Muscle of back (tissue), 11 donors: ENCODE results near the gene SRSF12. TPM values are rescaled to one million over a fixed set of nuclear protein-coding genes. Genes with fewer than 3 reads are reported as not detected.
"Not testable (repeated sequence)": the region's sequence is repeated elsewhere in the genome, so short reads cannot be mapped to it uniquely, and the experiment has no call there.

Source experiments
- DNase-seq, 3 donors: peaks; one replicate each; pipeline versions ENCODE4 v3.0.0 to v3.0.0-alpha.2; 2013
- polyA plus RNA-seq, 10 donors: library from polyadenylated mRNA; unstranded; fragments of 120-200 nt; gene quantifications; one replicate each; pipeline ENCODE4 v1.2.1, GENCODE V29; 2013; ENCODE audit not compliant: insufficient read length in 10 of 10

The SRSF12 gene
- polyA plus RNA-seq, 10 donors, result 2.9 to 5.3 (median 3.7) TPM

DNA sequence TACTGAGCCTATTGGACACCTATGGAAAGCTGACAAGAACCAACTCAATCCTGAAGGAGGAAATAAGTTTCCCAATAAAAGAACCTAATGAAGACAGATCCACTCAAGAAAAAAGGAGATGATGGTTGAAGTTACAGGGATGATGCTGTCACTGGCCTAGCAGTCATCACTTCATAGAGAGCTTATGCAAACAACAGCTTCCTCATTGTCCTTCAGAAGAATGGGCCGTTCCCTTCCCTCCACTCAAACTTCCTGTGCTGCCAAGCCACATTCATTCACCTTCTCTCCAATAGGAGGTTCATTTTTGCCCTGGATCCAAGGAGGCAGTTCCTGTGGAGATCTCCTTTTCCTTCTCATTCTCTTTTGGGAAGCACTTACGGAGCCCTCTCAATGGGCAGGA, 14.2 kb upstream of the SRSF12 start:
- DNase-seq, result no peak

DNA sequence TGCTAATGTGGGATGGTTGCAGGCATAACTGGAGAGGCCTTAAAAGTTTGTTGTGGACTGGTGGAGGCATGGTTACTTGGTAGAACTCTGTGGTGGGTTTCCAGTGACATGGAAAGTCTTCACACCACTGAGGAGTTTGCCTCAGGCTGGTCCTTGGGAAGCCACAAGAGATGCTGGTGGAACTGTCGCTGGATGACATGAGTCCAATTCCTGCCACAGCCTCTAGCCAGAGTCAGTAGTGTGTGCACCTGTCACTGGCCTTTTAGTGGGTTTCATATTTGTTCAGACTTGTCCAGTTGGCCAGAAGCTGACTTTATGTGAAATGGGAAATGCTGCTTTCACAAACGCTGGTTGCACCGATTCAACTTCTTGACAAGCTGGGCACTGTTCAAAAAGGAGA, 13.7 kb upstream of the SRSF12 start:
- DNase-seq, result no peak

DNA sequence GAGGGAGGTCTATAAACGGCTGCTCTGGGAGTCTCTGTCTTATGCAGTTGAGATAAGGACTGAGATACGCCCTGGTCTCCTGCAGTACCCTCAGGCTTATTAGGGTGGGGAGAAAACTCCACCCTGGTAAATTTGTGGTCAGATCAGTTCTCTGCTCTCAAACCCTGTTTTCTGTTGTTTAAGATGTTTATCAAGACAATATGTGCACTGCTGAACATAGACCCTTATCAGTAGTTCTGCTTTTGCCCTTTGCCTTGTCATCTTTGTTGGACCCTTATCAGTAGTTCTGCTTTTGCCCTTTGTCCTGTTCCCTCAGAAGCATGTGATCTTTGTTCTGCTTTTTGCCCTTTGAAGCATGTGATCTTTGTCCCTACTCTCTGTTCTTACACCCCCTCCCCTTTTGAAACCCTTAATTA, 10.4 kb upstream of the SRSF12 start:
- not testable (repeated sequence) for DNase-seq

DNA sequence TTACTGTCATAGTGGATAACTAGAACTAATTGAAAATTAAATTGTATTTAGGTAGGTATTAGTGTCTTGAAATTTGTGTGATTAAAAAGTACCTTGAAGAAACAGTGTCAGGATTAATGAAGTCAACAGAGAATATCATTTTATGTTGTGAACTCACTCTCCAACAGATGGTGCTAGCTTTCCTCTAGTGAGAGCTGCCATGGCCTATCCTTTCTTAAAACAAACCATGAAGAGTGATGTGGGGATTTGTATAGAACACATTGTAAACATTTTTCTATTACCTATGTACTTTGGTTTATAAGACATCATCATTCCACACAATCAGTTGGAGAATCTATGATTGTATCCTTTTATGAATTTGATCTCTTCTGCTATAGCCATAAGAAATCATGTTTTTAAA, 4.8 kb upstream of the SRSF12 start:
- peak in 2 of 3 donors; percentile 22 to 51 for DNase-seq

DNA sequence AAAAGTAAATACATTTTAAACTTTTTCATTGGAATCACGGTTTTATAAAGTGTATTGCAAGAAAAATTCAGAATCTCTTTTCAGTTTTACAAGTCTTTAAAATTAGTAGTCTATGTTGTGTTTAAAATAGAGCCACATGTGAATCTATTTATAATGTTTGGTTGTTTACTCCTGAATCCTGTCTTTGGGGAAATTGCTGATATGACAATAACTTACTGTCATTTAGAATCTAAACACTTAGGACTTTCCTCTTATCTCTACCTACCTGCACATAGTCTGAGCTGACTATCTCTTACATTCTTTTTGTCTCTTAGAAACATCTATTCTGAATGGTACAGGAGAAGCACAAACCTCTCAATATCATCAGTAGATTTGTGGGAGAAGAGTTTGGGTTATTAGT, 4.1 kb upstream of the SRSF12 start:
- no peak for DNase-seq

DNA sequence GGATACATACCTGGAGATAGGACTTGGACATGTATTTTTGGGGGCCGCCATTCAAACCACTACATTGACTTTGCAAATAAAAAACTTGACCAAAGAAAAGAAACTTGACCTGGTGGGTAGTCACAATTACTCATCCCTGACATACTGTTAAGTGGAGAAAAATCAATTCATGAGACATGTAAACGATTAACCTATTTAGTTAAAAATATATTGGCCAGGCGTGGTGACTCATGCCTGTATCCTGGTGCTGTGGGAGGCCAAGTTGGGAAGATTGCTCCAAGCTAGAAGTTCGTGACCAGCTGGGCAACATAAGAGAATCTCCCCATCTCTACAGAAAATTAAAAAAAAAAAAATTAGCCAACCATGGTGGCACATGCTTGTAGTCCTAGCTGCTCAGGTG, 2.5 kb upstream of the SRSF12 start:
- no peak for DNase-seq

DNA sequence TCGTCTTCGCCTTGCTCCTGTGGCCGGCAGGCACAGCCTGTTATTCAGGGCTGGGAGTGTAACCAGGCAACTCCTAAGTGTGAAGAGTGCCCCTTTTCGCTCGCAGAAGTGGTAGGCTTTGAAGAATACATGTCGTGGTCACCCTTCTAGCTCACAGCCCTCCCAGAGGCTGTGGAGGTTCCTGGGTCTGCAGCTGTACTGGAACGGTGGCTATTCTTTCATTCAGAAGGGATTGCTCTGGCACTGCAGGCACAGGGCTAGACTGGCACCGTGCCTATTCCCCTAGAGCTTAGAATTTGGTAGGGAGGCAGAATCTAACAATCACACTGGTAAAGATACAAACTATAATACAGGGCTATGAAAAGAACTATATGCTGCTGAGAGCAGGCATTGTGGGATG, 1.1 kb upstream of the SRSF12 start:
- DNase-seq, result peak in 1 of 3 donors; percentile 22

DNA sequence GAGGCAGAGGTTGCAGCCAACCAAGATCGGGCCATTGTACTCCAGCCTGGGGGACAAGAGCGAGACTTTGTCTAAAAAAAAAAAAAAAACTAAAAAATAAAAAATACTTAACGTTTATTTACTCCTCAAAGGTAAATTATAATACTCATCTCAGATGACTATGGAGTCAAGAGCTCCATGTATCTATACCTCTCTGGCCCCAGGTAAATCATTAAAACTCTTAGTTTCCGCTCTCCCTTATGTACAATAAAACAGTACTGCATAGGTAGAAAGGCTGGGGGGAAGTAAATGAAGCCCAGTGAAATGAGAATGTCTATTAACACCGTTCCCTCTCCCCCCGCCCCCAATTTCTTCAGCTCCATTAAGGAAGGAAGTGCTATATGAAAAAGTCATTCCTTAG, 1.2 kb downstream of the SRSF12 start:
- no peak for DNase-seq

DNA sequence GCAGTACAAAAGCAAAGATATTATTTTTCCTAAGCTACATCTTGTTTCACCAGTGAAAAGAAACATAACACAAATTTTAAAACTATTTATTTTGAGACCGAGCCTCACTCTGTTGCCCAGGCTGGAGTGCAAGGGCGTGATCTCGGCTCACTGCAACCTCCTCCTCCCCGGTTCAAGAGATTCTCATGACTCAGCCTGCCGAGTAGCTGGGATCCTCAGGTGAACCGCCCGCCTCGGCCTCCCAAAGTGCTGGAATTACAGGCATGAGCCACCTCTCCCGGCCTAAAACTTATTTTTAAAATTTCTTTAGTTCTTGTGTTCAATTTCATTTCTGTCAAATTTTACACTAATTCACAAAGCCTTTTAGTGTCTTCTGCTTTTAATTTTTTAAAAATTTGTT, 5.9 kb downstream of the SRSF12 start:
- DNase-seq, result no peak

DNA sequence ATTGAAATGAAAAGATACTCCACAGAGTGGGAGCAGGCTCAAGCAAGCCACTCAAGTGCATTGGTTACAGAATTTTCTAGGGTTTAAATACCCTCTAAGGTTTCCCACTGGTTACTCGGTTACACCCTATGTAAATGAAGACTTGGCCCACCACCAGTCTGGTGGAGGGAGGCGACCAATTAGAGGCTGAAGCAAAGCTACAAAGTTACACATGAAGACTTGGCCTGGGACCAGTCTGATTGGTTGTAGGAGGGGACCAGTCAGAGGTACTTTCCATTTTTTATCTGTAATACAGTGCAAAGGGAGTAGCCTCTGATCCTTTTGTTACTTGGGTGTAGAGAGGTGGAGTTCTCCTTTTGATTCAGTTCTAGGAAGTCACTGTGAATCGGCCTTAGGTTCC, 7.6 kb downstream of the SRSF12 start:
- no peak for DNase-seq

DNA sequence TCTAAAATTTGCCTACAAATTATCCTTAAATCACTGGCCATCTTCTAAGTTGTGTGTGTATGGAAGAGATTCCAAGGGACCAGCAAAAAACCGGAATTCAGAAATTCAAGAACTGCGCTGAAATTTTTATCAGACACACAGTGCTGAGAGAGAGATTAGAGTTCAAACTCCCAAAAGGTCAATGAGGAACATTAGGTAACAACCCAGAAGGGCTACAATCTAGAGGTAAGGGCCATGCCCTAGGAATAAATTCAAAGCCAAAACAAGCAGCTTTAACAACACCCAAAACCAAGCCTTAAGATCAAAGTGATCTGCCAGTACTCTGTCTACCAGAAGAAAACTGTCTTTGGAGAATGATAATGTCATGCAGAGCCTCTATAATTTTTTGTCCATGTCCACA, 17.8 kb downstream of the SRSF12 start:
- no peak for DNase-seq

DNA sequence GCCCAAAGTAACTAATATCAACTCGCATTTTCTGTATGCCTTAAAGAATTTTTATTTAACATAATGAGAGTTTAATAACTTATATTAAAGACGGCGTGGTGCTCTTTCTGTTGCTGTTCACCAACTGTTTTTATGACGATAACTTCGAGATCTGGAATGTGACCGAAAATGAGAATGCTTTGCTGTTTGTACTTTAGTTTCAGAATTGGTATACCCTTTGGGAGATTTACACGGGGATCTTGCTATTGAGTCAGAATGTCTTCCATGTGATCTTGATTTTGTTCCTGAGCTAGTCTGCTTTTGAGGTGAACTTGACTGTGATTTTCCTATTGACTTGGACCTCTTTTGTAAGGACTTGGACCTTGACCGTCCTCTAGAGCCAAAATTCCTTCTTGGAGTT, 19.4 kb downstream of the SRSF12 start:
- DNase-seq, result no peak

DNA sequence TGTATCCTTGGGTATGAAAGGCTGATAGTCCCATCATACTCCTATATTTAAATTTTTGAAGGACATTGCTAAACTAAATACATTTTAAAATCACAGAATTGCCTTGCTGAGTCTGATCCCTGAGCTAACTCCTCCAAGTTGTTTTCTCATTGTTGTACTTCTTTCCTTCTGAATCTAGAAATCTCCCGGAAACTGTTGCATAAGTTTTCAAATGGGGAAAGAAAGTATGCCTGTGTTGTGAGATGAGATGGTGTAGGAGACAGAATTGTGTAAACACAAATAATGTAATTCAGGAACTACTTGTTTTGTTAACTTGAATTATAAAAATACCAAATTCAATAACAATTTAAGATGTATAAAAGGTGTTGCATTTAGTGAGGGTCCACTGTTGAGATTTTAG, 30.0 kb downstream of the SRSF12 start:
- DNase-seq, result no peak

DNA sequence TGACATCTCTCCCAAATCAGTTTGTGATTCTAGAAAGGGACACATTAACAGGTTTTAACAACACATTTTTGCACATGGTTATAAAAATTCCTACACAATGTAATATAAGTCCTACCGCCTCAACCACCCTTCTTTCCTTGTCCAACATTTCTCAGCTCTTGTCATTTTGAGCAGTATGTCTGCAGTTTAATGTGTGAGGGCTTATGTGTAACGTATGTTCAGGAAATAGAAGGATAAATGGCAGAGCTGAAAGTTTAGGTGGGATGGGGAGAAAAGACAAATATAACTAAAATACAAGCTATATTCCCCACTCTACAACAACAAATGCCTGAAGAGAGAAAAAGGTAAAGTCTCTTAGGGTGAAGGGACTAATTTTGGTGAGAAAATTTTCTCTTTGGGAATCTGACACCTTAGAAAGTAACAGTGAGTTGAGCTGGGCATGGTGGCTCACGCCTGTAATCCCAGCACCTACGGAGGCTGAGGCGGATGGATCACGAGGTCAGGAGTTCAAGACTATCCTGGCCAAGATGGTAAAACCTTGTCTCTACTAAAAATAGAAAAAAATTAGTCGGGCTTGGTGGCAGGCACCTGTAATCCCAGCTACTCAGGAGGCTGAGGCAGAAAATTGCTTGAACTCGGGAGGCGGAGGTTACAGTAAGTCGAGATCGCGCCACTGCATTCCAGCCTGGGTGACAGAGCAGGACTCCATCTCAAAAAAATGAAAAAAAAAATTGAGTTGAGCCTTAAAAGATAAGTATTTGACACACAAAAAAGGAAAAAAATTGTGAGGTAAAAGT, 32.3 kb downstream of the SRSF12 start:
- DNase-seq, result no peak

DNA sequence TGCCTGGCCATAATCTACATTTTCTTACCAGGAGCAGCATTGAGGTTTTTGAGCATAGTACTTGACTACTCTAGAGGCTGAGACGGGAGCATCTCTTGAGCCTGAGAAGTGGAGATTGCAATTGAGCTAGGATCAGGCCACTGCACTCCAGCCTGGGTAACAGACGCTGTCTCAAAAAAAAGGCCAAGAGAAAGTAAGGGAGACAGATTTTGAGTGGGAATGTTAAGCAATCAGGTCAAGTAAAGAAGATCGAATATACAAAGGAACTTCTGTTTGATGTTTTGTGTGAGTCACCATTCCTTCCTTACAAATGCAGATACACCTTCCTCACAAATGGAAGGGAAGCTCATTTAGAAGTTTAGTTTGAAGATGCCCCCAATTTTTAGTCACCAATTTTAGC, 32.9 kb downstream of the SRSF12 start:
- DNase-seq, result no peak

DNA sequence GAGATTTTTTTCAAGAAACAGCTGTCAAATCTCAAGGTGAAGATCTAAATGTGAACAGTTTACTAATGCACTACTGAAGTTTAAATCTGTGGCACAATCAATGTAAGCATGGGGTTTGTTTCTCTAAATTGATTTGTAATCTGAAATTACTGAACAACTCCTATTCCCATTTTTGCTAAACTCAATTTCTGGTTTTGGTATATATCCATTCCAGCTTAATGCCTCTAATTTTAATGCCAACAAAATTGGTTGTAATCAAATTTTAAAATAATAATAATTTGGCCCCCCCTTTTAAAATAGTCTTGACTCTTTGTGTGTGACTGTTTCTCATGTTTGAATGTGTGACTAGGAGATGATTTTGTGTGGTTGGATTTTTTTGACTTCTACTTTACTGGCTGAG, 33.3 kb downstream of the SRSF12 start:
- no peak for DNase-seq

DNA sequence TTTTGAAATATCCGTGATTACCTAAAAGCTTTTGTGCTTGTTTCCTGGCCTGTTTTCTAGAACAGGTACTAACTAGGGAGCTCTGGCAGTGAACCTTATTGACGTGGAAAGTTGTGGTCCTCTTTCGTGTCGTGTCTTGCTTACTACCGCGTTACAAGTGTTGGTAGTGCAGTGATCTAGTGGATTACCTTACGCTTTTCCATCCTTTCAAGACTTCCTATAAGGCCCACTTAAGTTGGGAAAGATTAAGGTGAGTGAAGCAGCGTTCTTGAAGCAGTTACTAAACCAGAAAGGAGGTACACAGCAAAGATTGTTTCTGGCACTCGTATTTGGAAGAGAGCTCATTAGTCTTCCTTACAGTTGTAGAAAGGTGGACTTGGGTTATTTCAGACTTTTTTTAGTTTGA, 35.4 kb downstream of the SRSF12 start:
- DNase-seq, result peak; percentile 35 to 76 (median 39)

DNA sequence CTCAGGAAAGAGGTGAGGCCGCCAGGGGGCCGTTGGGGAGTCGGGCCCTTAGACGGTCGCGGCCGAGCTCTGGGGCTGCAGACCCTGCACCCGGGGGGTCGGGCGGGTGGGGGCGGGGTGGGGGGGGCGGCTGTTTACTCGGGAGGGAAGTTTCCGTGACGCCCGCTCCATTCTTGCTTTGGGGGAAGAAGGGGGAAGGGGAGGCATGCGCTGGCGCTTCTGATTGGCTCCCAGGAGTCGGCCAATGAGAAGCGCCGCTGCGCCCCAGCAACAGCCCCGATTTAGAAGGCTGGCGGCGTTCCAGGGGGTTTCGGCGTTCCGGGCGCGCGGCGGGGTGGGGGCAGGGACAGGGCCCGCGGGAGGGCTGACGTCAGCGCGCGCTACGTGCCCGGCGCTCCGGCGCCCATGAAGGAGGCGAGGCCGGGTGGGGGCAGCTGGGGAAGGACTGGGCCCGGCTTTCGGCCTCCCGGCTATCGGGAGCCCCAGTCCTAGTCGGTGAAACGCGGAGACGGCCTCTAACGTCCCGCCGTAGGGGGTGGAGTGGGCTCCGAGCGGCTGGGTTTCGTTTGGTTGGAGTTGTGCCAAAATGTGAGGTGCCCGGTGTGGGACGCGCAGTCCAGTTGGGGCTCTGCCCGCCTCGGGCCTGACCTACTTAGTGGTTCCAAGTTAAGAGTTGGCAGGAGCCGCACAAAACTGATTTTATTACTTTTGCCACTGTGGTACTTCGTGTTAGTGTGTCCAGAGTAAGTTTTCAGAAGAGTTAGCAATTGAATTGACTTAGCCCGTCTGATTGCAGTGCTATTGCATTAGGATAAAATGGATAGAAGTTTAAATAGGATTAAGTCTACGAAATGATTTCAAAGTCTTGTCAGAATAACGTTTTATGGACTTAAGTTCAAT, 36.2 kb downstream of the SRSF12 start:
- DNase-seq, result peak; percentile 98 to 99 (median 99)

DNA sequence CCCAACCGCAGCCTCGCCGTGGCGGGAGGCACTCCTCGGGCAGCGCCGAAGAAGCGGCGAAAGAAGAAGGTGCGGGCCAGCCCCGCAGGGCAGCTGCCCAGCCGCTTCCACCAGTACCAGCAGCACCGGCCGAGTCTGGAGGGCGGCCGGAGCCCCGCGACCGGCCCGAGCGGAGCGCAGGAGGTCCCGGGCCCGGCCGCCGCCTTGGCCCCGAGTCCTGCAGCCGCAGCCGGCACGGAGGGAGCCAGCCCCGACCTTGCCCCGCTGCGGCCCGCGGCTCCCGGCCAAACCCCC, 36.8 kb downstream of the SRSF12 start:
- no peak for DNase-seq

DNA sequence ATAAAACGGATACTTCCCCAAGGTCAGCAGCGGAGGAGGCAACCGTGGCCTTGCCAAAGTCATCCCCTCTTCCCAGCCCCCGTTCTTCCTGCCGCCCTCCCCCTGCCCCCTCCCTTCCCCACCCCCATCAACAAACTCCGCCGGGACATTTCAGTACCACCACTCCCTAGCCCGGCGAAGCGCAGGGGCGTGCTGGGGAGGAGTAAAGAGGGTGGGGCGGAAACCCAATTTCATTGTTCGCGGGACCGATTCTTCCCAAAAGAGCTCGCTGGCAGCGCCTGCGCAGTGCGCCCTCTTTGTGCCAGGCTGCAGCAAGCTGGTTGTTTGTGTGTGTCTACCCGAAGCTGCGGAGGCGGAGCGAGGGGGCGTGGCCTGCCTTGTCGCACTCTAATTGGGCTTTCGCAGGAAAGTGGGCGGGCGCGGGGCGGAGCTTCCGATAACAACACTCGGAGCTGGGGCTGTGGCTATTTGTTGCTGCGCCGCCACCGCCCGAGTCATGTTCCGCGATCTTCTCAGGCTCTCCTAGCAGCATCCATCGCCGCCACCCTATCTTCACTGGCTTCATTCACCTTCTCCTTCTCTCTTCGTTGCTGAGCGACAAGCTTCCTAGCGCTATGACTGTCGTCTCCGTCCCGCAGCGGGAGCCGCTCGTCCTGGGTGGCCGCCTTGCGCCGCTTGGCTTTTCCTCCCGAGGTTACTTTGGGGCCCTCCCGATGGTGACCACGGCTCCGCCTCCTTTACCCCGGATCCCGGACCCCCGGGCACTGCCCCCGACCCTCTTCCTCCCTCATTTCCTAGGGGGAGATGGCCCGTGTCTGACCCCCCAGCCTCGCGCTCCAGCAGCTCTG, 37.4 kb downstream of the SRSF12 start, which contains the start of gene PNRC1:
PNRC1 (plus strand) TSS at position 471 of the 848 bp plus-strand sequence; CDS start at position 615, 144 bp downstream.
- peak; percentile 99 to 100 (median 100) for DNase-seq

DNA sequence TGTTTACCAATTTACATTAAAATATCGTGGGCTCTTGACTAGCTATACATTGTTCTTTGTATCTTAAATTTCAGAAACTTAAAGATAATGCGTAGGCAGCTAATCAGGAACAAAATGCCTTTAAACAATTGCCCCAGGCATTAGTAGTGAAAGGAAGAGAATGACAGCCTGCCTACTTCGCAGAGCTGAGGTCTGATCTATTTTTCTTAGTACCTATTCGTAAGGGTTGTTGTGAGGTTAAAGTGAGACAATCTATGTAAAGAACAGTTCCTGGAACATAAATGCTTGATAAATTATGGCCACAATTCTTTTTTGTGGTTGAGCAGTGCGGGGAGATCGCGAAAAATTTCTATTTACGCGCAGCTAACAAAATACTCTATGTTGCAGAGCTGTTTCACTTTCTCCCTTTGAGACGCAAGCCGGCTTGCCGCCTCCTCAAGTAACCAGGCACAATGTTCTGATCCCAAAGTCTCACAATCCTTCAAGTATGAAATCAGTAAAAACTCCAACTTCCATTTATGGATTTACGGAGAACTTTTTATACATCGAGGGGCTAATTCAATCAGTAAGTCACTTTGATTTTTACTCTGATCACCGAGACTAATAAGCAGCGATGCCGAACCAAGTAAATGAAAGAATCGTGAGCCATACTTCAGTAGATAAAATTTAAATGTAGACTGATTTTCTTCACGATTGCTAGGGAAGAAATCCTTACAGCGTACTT, 38.2 kb downstream of the SRSF12 start:
- DNase-seq, result peak; percentile 78 to 92 (median 79)
